PFSK-1 (cell line): ENCODE results near the gene IL9.

Source experiments
- FOXP2 ChIP-seq: optimal IDR thresholded peaks from 2 replicates; pipeline ENCODE3; 2011; ENCODE audit warnings: borderline replicate concordance, control low read depth, inconsistent platforms; ENCODE audit not compliant: insufficient read depth; ENCODE audit errors: extremely low read length, extremely low read depth
- POLR2AphosphoS5 ChIP-seq: IDR thresholded peaks from 2 replicates; pipeline ENCODE4 v1.6.1; 2012; ENCODE audit warnings: low read depth, mild to moderate bottlenecking, control low read depth, low read length, moderate library complexity
- TAF1 ChIP-seq: IDR thresholded peaks from 2 replicates; pipeline ENCODE4 v1.6.1; 2012; ENCODE audit warnings: low read length, control low read depth, borderline replicate concordance; ENCODE audit not compliant: insufficient read depth
- TF ChIP-seq, protein P1 (sequence below), 2 experiments: IDR thresholded peaks; 2 replicates each; pipeline versions ENCODE4 v1.6.1 to v1.8.0; 2011 to 2012; ENCODE audit warnings: low read depth in 2 of 2, low read length in 2 of 2, control low read depth in 1 of 2, inconsistent platforms in 1 of 2, mild to moderate bottlenecking in 1 of 2, moderate library complexity in 1 of 2; ENCODE audit not compliant: insufficient read depth in 1 of 2

DNA sequence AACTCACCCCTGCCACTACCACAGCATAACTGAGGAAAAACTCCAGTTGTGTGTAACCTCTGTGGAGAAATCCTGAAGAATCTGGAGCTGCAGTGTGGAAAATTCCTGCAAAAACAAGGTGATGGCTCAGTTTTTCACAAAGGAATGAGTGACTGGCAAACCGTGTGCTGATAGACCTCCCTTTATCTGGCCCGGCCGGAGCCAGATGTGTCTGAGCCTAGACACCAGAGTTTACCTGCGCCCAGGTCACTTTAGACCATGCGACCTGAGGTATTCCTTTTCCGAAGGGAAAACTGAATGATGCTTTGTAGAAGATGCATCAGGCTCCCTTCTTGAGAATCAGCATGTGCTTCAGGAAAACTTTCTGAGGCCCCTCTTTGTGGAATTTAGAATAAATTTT, 45.0 kb downstream of the IL9 start:
- TF ChIP-seq FOXP2, result no peak
- no peak for TF ChIP-seq TAF1
- no peak for TF ChIP-seq POLR2AphosphoS5
- TF ChIP-seq, protein P1, sequence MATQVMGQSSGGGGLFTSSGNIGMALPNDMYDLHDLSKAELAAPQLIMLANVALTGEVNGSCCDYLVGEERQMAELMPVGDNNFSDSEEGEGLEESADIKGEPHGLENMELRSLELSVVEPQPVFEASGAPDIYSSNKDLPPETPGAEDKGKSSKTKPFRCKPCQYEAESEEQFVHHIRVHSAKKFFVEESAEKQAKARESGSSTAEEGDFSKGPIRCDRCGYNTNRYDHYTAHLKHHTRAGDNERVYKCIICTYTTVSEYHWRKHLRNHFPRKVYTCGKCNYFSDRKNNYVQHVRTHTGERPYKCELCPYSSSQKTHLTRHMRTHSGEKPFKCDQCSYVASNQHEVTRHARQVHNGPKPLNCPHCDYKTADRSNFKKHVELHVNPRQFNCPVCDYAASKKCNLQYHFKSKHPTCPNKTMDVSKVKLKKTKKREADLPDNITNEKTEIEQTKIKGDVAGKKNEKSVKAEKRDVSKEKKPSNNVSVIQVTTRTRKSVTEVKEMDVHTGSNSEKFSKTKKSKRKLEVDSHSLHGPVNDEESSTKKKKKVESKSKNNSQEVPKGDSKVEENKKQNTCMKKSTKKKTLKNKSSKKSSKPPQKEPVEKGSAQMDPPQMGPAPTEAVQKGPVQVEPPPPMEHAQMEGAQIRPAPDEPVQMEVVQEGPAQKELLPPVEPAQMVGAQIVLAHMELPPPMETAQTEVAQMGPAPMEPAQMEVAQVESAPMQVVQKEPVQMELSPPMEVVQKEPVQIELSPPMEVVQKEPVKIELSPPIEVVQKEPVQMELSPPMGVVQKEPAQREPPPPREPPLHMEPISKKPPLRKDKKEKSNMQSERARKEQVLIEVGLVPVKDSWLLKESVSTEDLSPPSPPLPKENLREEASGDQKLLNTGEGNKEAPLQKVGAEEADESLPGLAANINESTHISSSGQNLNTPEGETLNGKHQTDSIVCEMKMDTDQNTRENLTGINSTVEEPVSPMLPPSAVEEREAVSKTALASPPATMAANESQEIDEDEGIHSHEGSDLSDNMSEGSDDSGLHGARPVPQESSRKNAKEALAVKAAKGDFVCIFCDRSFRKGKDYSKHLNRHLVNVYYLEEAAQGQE (IDR thresholded peaks at IDR 0.05; ENCODE audit: insufficient read depth in 1 of 2, low read depth in 2 of 2, low read length in 2 of 2), result no peak
